Stimulated activated CD8-positive, alpha-beta memory T cell treated with anti-CD3 and anti-CD28 coated beads, Interleukin-4, amount 100 ng/mL, for 48 hours (primary cell): ENCODE measurements around the gene MRTFB.
"Not testable (repeated sequence)": the region's sequence is repeated elsewhere in the genome, so short reads cannot be mapped to it uniquely, and the experiment has no call there.

Experiments
- DNase-seq: peaks from one replicate; pipeline ENCODE4 v3.0.0-alpha.2; 2020

Gene MRTFB

GRCh38 chr16:14140923-14141322 lies 69.8 kb downstream of the MRTFB start:
- DNase-seq: no peak

GRCh38 chr16:14146445-14146844 lies 75.3 kb downstream of the MRTFB start:
- no peak for DNase-seq

- DNase-seq: no peak
Observed at GRCh38 chr16:14148016-14148415, 76.9 kb downstream of the MRTFB start.

GRCh38 chr16:14148569-14148968 lies 77.5 kb downstream of the MRTFB start:
- no peak for DNase-seq

- DNase-seq: no peak
Observed at GRCh38 chr16:14150796-14151195, 79.7 kb downstream of the MRTFB start.

- DNase-seq: no peak
Observed at GRCh38 chr16:14151256-14152030, 80.3 kb downstream of the MRTFB start.

- DNase-seq: no peak
Observed at GRCh38 chr16:14155572-14156190, 84.6 kb downstream of the MRTFB start.

- DNase-seq: no peak
Observed at GRCh38 chr16:14164916-14165662, 94.0 kb downstream of the MRTFB start.

- DNase-seq: no peak
Observed at GRCh38 chr16:14168146-14168545, 97.0 kb downstream of the MRTFB start.

- DNase-seq: no peak
Observed at GRCh38 chr16:14172200-14172809, 101.2 kb downstream of the MRTFB start.

GRCh38 chr16:14175086-14175485 lies 104.0 kb downstream of the MRTFB start:
- DNase-seq: no peak

- no peak for DNase-seq
Observed at GRCh38 chr16:14177704-14178103, 106.6 kb downstream of the MRTFB start.

GRCh38 chr16:14179116-14179515 lies 108.0 kb downstream of the MRTFB start:
- DNase-seq: no peak

GRCh38 chr16:14180481-14180944 lies 109.4 kb downstream of the MRTFB start:
- DNase-seq: no peak

- no peak for DNase-seq
Observed at GRCh38 chr16:14181371-14182050, 110.4 kb downstream of the MRTFB start.

GRCh38 chr16:14182999-14183398 lies 111.9 kb downstream of the MRTFB start:
- DNase-seq: no peak

GRCh38 chr16:14183962-14184361 lies 112.8 kb downstream of the MRTFB start:
- DNase-seq: not testable (repeated sequence)

- no peak for DNase-seq
Observed at GRCh38 chr16:14186007-14186794, 115.1 kb downstream of the MRTFB start.

GRCh38 chr16:14186795-14187221 lies 115.7 kb downstream of the MRTFB start:
- no peak for DNase-seq

GRCh38 chr16:14187517-14188338 lies 116.6 kb downstream of the MRTFB start:
- DNase-seq: no peak

- DNase-seq: no peak
Observed at GRCh38 chr16:14193316-14193871, 122.3 kb downstream of the MRTFB start.
